ENCODE measurements around the gene AMZ2.

AMZ2 gene

DNA sequence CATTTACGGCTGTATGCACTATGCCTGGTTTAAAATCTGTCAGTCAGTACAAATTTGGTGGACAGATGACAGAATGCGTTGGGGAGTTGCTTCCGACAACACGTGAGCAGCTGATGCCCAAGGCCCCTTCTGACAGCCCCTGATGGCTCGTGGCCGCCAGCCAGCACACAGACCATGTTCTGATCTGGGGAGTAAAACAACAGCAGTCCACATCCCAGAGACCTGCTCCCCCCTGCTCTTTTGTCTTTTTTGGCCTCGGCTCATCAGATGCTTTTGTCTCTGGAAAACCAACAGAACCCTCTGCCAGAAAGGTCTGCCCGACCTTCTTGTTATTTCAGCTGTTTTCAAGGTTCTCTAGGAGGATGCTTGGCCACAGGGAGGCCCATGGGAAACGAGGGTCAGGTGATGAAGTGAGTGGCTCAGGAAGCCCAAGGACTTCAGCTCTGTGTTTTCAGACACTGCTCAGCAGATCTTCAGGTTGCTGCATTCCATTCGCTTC, 54.3 kb downstream of the AMZ2 start:
- Mint-ChIP-seq H3K27me3 (no peaks in the 10 kb centered on the region), H3K4me1 (peaks cover 16% of the 10 kb centered on the region), H3K9me3 (no peaks in the 10 kb centered on the region), H3K27ac (no peak overlapping the region), H3K4me3 (no peak overlapping the region)
- DNase-seq (no peak), ATAC-seq (no peak)

DNA sequence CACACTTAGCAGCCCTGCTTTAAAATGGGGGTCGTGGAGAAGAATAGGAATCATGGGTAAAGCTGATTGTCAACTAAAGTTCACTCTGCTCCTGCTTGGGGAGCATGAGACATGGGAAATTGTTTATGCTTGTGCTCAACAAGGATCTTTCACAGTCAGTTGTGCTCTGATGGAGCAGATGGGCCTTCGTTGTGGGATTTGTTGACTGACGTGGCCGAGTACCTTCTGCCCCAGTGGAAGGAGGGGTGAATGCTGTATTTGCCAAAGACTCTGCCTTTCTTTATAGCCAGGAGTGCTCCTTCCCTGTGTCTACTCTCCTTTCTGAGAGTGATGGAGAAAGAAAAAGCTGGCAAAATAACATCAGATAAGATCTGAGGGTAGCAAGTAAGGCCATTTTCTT, 54.8 kb downstream of the AMZ2 start:
- no peaks in the 10 kb centered on the region for H3K9me3 Mint-ChIP-seq
- DNase-seq (no peak), ATAC-seq (no peak)
- no peaks in the 10 kb centered on the region for H3K27me3 Mint-ChIP-seq
- H3K4me3 Mint-ChIP-seq, result no peak overlapping the region
- H3K4me1 Mint-ChIP-seq, result peaks cover 11% of the 10 kb centered on the region
- no peak overlapping the region for H3K27ac Mint-ChIP-seq

DNA sequence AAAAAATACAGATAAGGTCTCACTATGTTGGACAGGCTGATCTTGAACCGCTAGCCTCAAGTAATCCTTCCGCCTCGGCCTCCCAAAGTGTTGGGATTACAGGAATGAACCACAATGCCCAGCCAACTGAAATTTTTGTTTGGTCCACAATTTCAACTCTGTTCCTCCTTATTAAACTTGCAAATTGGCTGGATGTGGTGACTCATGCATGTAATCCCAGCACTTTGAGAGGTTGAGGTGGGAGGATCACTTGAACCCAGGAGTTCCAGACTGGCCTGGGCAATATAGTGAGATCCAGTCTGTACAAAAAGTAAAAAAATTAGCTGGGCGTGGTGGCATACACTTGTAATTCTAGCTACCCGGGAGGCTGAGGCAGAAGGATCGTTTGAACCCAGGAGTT, 56.9 kb downstream of the AMZ2 start:
- Mint-ChIP-seq H3K27ac (no peak overlapping the region), H3K4me1 (peaks cover 28% of the 10 kb centered on the region), H3K27me3 (no peaks in the 10 kb centered on the region), H3K9me3 (no peaks in the 10 kb centered on the region), H3K4me3 (no peak overlapping the region)
- DNase-seq (no peak), ATAC-seq (no peak)

DNA sequence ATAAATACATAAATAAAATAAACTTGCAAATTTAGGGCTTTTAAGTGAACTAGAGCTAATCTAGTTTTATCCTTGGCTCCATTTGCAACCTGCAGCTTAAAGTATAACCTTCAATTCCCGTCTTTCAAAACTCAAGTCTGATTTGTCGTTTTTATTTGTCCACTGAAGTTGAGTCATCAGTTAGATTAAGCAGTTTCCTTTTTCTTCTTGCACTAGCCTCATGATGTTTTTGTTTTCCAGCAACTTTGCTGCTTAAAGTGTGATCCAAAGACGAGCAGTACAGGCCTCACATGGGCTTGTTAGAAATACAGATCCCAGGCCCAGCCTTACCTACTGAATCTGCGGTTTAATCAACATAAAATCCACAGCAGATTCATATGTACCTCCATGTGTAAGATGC, 57.3 kb downstream of the AMZ2 start:
- no peak overlapping the region for H3K27ac Mint-ChIP-seq
- H3K4me3 Mint-ChIP-seq, result no peak overlapping the region
- H3K4me1 Mint-ChIP-seq, result peaks cover 32% of the 10 kb centered on the region
- no peaks in the 10 kb centered on the region for H3K27me3 Mint-ChIP-seq
- ATAC-seq (no peak), DNase-seq (no peak)
- H3K9me3 Mint-ChIP-seq, result no peaks in the 10 kb centered on the region

Measured in stimulated activated naive CD8-positive, alpha-beta T cell treated with anti-CD3 and anti-CD28 coated beads, Interleukin-15, amount 100 ng/mL, for 72 hours (primary cell).